ENCODE data around the gene HS3ST4. TPM values are rescaled to one million over a fixed set of nuclear protein-coding genes. Genes with fewer than 3 reads are reported as not detected.

The HS3ST4 gene
- total RNA-seq, 1 experiment from 2014 or later, result not detected

GRCh38 chr16:25886598-25886997, 194.8 kb downstream of the HS3ST4 start:
- RAD21 ChIA-PET (ENCODE audit: low non-redundant PET in 1 of 2, low total read pairs in 2 of 2, uncharacterized antibody in 2 of 2, unreplicated experiment in 2 of 2), result no interaction called here
- no peaks in the 10 kb centered on the region for H3K9me2 ChIP-seq (ENCODE audit: insufficient read depth)
- H3K27ac ChIP-seq (ENCODE audit: low read depth, low read length), result no peak overlapping the region
- H3K4me1 ChIP-seq (ENCODE audit: control insufficient read depth in 1 of 2, insufficient read depth in 2 of 2, low read length in 2 of 2), result no peaks in the 10 kb centered on the region
- no peaks in the 10 kb centered on the region for H4K20me1 ChIP-seq (ENCODE audit: insufficient read depth)
- CTCF ChIA-PET, result no interaction called here
- intact Hi-C loops (cut with micrococcal nuclease), result no loop called here
- H3K4me3 ChIP-seq (replicated peaks in 1 of 2; ENCODE audit: low read depth in 1 of 2, low read length in 2 of 2), result no peak overlapping the region
- no peaks in the 10 kb centered on the region for H3K27me3 ChIP-seq (ENCODE audit: insufficient read depth, low read length)
- no peak overlapping the region for H2AFZ ChIP-seq (ENCODE audit: low read depth, low read length, poor library complexity, severe bottlenecking)
- DNase-seq (ENCODE audit: low read depth, low spot score), result no peak
- no peak overlapping the region for H3K9ac ChIP-seq (ENCODE audit: low read length)
- no peaks in the 10 kb centered on the region for H3K36me3 ChIP-seq (ENCODE audit: control insufficient read depth in 1 of 2, insufficient read depth in 2 of 2, low read length in 2 of 2)
- ATAC-seq, result no peak
- H3K9me3 ChIP-seq (ENCODE audit: control insufficient read depth in 1 of 2, insufficient read depth in 1 of 2, low read depth in 1 of 2, low read length in 2 of 2), result no peaks in the 10 kb centered on the region
- TF ChIP-seq EZH2phosphoT487 (IDR thresholded peaks at IDR 0.05; ENCODE audit: borderline replicate concordance) (no peak), POLR2A (IDR thresholded peaks at IDR 0.05; ENCODE audit: borderline replicate concordance, extremely low read depth, insufficient read depth, insufficient read length) (no peak), SRF (IDR thresholded peaks at IDR 0.05; ENCODE audit: low read depth) (no peak), ZNF274 (IDR thresholded peaks at IDR 0.05; ENCODE audit: low read depth, low read length) (no peak), CTCF (IDR thresholded peaks at IDR 0.05 in 2 of 3, conservative IDR thresholded peaks at IDR 0.05 in 1 of 3; ENCODE audit: borderline replicate concordance in 1 of 3, insufficient read depth in 1 of 3, low read depth in 2 of 3, low read length in 2 of 3) (no peak), ZFX (IDR thresholded peaks at IDR 0.05) (no peak), REST (IDR thresholded peaks at IDR 0.05; ENCODE audit: low read depth) (no peak), SIN3A (IDR thresholded peaks at IDR 0.05; ENCODE audit: low read depth) (no peak), POLR2AphosphoS5 (IDR thresholded peaks at IDR 0.05; ENCODE audit: low read depth, low read length) (no peak), EGR1 (IDR thresholded peaks at IDR 0.05; ENCODE audit: low read depth) (no peak), TCF7L2 (IDR thresholded peaks at IDR 0.05; ENCODE audit: borderline replicate concordance, extremely low read depth, insufficient read depth, insufficient read length) (no peak), ZBTB33 (IDR thresholded peaks at IDR 0.05; ENCODE audit: extremely low read depth, insufficient replicate concordance, low read length) (no peak), ELF1 (IDR thresholded peaks at IDR 0.05; ENCODE audit: borderline replicate concordance, low read depth) (no peak), FOSL1 (IDR thresholded peaks at IDR 0.05; ENCODE audit: low read depth) (no peak), SP1 (IDR thresholded peaks at IDR 0.05; ENCODE audit: low read depth) (no peak)
- no TSS peak for BruUV-seq (replicated peaks)
- H3K4me2 ChIP-seq (ENCODE audit: low read length), result no peak overlapping the region
- no peaks in the 10 kb centered on the region for H3K79me2 ChIP-seq (ENCODE audit: insufficient read depth, low read length)
- POLR2A ChIA-PET, result no interaction called here

All from HCT116 (cell line).